CD4-positive, alpha-beta T cell (primary cell): ENCODE measurements around the gene XRCC4. TPM values are rescaled to one million over a fixed set of nuclear protein-coding genes. Genes with fewer than 3 reads are reported as not detected.
A peak's percentile ranks its signal among the peaks of the same experiment; 100 is the strongest.

Source experiments
- ATAC-seq: fragments of 200-7000 bp; cut with Tn5 transposase; one replicate; pipeline ENCODE4 v1.10.0; 2022; ENCODE audit warnings: mild to moderate bottlenecking; ENCODE audit not compliant: poor library complexity
- CTCF ChIA-PET: fragments of 350-600 bp; sonication (Branson Sonifier 250); formaldehyde crosslinking; loops from one replicate; lab custom pipeline; 2021; ENCODE audit warnings: antibody characterized with exemption, inconsistent platforms; lab: Charles Lee
- POLR2A ChIA-PET: fragments of 350-600 bp; sonication (Branson Sonifier 250); formaldehyde crosslinking; loops from one replicate; lab custom pipeline; 2021; ENCODE audit warnings: antibody characterized with exemption, inconsistent platforms; lab: Charles Lee
- DNase-seq, 14 experiments: peaks; one replicate each; pipeline ENCODE4 v3.0.0-alpha.2; 2013 to 2020; ENCODE audit warnings: mixed read lengths in 2 of 14
- H3K27ac ChIP-seq, 2 donors: one replicate each; pipeline versions ENCODE4 v1.5.1 to v1.7.0; 2013; ENCODE audit warnings: low read length in 2 of 2, low read depth in 1 of 2, mild to moderate bottlenecking in 1 of 2
- H3K27me3 ChIP-seq, 2 experiments: 1 replicate in 1 of 2; 2 replicates in 1 of 2; pipeline versions ENCODE4 v1.6.1 to v1.7.0; 2013; ENCODE audit warnings: low read length in 2 of 2, control low read depth in 1 of 2, mild to moderate bottlenecking in 1 of 2, moderate library complexity in 1 of 2; ENCODE audit not compliant: insufficient read depth in 2 of 2, control insufficient read depth in 1 of 2
- H3K36me3 ChIP-seq: one replicate; pipeline ENCODE4 v1.6.1; 2013; ENCODE audit warnings: low read length, control low read depth; ENCODE audit not compliant: insufficient read depth
- H3K4me1 ChIP-seq: one replicate; pipeline ENCODE4 v1.6.1; 2013; ENCODE audit warnings: low read length, control low read depth; ENCODE audit not compliant: insufficient read depth
- H3K4me3 ChIP-seq: one replicate; pipeline ENCODE4 v1.5.1; 2013; ENCODE audit warnings: mild to moderate bottlenecking, low read length, moderate library complexity
- H3K9me3 ChIP-seq, 2 experiments: 1 replicate in 1 of 2; 2 replicates in 1 of 2; pipeline versions ENCODE4 v1.6.1 to v1.7.0; 2013; ENCODE audit warnings: low read length in 2 of 2, mild to moderate bottlenecking in 2 of 2, control low read depth in 1 of 2, moderate library complexity in 1 of 2; ENCODE audit not compliant: control insufficient read depth in 1 of 2, insufficient read depth in 1 of 2
- H3K27ac Mint-ChIP-seq: one replicate; pipeline ENCODE4 v1.8.0; 2020; ENCODE audit warnings: mixed read lengths
- H3K27me3 Mint-ChIP-seq: one replicate; pipeline ENCODE4 v1.8.0; 2021; ENCODE audit warnings: mixed read lengths
- H3K36me3 Mint-ChIP-seq: one replicate; pipeline ENCODE4 v1.8.0; 2021; ENCODE audit warnings: low read depth, mixed read lengths
- H3K4me1 Mint-ChIP-seq: one replicate; pipeline ENCODE4 v1.8.0; 2021; ENCODE audit warnings: low read depth, mixed read lengths
- H3K4me3 Mint-ChIP-seq: one replicate; pipeline ENCODE4 v1.8.0; 2020; ENCODE audit warnings: mild to moderate bottlenecking, mixed read lengths
- H3K9me3 Mint-ChIP-seq: one replicate; pipeline ENCODE4 v1.8.0; 2020; ENCODE audit warnings: mixed read lengths
- intact Hi-C, 2 experiments: fragments of 100-400 bp; cut with DNase I in 1 of 2; cut with micrococcal nuclease in 1 of 2; formaldehyde crosslinking; loops; one replicate each; pipeline versions ENCODE4 v1.15.1 to v1.9.0; 2023 to 2025; cut with DNase I, micrococcal nuclease
- total RNA-seq, 174 experiments: library from RNA in 2 of 174; stranded (reverse) in 2 of 174; gene quantifications; one replicate each; pipeline ENCODE4 v1.2.3 and lab custom pipeline; 2021 to 2026
- TF ChIP-seq, protein P1 (sequence below): fragments of 200-600 bp; IDR thresholded peaks from one replicate; pipeline ENCODE4 v1.8.0; 2022; ENCODE audit warnings: antibody characterized with exemption, mild to moderate bottlenecking

The XRCC4 gene
- total RNA-seq, 2 experiments from 2014 or later = 1.8 TPM

DNA sequence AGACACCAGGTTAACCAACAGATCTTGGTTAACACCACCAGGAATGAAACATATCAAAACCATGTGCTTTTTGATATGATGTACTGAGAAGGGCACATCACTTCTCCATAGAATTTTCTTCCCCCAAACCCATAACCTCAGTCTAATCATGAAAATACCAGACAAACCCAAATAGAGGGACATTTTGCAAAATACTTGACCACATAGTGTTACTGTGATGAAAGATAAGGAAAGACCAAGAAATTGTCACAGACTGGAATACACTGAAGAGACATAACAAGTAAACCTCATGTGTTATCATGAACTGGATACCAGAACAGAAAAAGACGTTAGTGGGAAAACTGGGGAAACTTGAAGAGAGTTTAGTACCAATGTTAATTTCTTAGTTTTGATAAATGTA, 319.3 kb downstream of the XRCC4 start:
- no peaks in the 10 kb centered on the region for H3K4me1 ChIP-seq
- no peaks in the 10 kb centered on the region for H3K9me3 Mint-ChIP-seq
- no peaks in the 10 kb centered on the region for H3K27me3 Mint-ChIP-seq
- H3K36me3 Mint-ChIP-seq = no peaks in the 10 kb centered on the region
- POLR2A ChIA-PET = no interaction called here
- H3K27ac ChIP-seq = no peak overlapping the region
- no peaks in the 10 kb centered on the region for H3K9me3 ChIP-seq
- no peak for DNase-seq
- no peaks in the 10 kb centered on the region for H3K27me3 ChIP-seq
- ATAC-seq = no peak
- H3K4me1 Mint-ChIP-seq = no peaks in the 10 kb centered on the region
- H3K27ac Mint-ChIP-seq = no peak overlapping the region
- CTCF ChIA-PET = no interaction called here
- H3K4me3 Mint-ChIP-seq = no peak overlapping the region
- TF ChIP-seq, protein P1, sequence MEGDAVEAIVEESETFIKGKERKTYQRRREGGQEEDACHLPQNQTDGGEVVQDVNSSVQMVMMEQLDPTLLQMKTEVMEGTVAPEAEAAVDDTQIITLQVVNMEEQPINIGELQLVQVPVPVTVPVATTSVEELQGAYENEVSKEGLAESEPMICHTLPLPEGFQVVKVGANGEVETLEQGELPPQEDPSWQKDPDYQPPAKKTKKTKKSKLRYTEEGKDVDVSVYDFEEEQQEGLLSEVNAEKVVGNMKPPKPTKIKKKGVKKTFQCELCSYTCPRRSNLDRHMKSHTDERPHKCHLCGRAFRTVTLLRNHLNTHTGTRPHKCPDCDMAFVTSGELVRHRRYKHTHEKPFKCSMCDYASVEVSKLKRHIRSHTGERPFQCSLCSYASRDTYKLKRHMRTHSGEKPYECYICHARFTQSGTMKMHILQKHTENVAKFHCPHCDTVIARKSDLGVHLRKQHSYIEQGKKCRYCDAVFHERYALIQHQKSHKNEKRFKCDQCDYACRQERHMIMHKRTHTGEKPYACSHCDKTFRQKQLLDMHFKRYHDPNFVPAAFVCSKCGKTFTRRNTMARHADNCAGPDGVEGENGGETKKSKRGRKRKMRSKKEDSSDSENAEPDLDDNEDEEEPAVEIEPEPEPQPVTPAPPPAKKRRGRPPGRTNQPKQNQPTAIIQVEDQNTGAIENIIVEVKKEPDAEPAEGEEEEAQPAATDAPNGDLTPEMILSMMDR = no peak
- intact Hi-C loops = no loop called here
- no peak overlapping the region for H3K4me3 ChIP-seq
- no peaks in the 10 kb centered on the region for H3K36me3 ChIP-seq

DNA sequence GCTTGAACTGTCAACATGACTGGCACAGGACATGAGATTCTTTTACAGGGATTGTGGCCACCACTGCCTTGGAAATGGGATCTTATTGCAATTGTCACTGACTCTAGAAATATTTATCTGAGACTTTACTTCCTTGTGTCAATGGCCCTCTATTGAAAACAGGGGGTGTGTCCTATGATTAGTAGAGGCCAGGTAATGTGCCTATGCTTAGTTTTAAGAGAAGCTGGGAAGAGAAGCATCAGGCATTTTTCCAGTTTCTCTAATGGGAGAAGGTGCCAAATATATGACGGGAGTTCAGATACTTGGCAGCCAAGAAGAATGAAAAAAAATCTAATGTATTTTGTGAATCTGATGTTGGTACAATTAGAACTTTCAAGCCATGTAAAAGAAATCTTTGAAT, 320.3 kb downstream of the XRCC4 start:
- no peak for DNase-seq
- no peaks in the 10 kb centered on the region for H3K9me3 ChIP-seq
- H3K27ac ChIP-seq = no peak overlapping the region
- H3K27me3 ChIP-seq = no peaks in the 10 kb centered on the region
- intact Hi-C loops = no loop called here
- POLR2A ChIA-PET = no interaction called here
- H3K4me1 ChIP-seq = no peaks in the 10 kb centered on the region
- Mint-ChIP-seq H3K36me3 (no peaks in the 10 kb centered on the region), H3K27ac (no peak overlapping the region), H3K4me1 (no peaks in the 10 kb centered on the region), H3K27me3 (no peaks in the 10 kb centered on the region), H3K9me3 (no peaks in the 10 kb centered on the region), H3K4me3 (no peak overlapping the region)
- no peaks in the 10 kb centered on the region for H3K36me3 ChIP-seq
- CTCF ChIA-PET = no interaction called here
- TF ChIP-seq, protein P1 = no peak
- no peak for ATAC-seq
- no peak overlapping the region for H3K4me3 ChIP-seq

DNA sequence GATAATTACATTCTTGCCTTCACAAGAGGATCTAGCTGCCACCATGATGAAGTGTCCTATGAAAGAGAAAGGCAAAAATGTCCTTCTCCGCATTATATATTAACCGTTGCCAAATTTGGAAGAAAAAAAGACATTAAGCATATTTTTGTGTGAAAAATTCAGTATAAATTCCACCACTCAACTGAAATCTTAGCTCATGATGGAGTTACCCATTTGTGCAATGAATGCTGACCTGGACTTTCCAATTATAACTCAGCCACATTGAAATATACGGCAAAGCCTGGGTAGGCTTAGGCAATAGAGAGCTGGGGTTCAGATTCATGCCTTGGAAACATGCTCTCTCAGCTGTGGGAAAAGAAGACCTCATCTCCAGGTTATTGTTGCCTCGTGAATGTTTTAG, 322.9 kb downstream of the XRCC4 start:
- no peaks in the 10 kb centered on the region for H3K36me3 ChIP-seq
- Mint-ChIP-seq H3K9me3 (no peaks in the 10 kb centered on the region), H3K36me3 (no peaks in the 10 kb centered on the region), H3K27me3 (no peaks in the 10 kb centered on the region), H3K4me1 (no peaks in the 10 kb centered on the region), H3K27ac (no peak overlapping the region), H3K4me3 (no peak overlapping the region)
- no peak overlapping the region for H3K4me3 ChIP-seq
- no peak overlapping the region for H3K27ac ChIP-seq
- intact Hi-C loops = no loop called here
- H3K27me3 ChIP-seq = no peaks in the 10 kb centered on the region
- TF ChIP-seq, protein P1 = no peak
- CTCF ChIA-PET = no interaction called here
- peak in 1 of 14 experiments; percentile 6 for DNase-seq
- no peaks in the 10 kb centered on the region for H3K9me3 ChIP-seq
- POLR2A ChIA-PET = no interaction called here
- H3K4me1 ChIP-seq = no peaks in the 10 kb centered on the region
- no peak for ATAC-seq
